Measurements from ENCODE around the gene CCDC148. TPM values are rescaled to one million over a fixed set of nuclear protein-coding genes. Genes with fewer than 3 reads are reported as not detected.

Gene CCDC148
- total RNA-seq, 1 donor from 2014 or later = 2.2 TPM

- Mint-ChIP-seq H3K27me3 (ENCODE audit: unreplicated experiment) (no peaks in the 10 kb centered on the region), H3K4me3 (ENCODE audit: unreplicated experiment) (no peak overlapping the region), H3K4me1 (ENCODE audit: unreplicated experiment) (peaks cover 18% of the 10 kb centered on the region), H3K36me3 (ENCODE audit: low read depth, unreplicated experiment) (no peaks in the 10 kb centered on the region), H3K27ac (ENCODE audit: unreplicated experiment) (no peak overlapping the region), H3K9me3 (ENCODE audit: unreplicated experiment) (no peaks in the 10 kb centered on the region)
- DNase-seq (ENCODE audit: low spot score) = no peak
- TF ChIP-seq CTCF (IDR thresholded peaks at IDR 0.05; ENCODE audit: unreplicated experiment) = no peak
Measured at GRCh38 chr2:158179660-158180059, 276.9 kb downstream of the CCDC148 start.

- Mint-ChIP-seq H3K4me1 (ENCODE audit: unreplicated experiment) (peaks cover 18% of the 10 kb centered on the region), H3K9me3 (ENCODE audit: unreplicated experiment) (no peaks in the 10 kb centered on the region), H3K4me3 (ENCODE audit: unreplicated experiment) (no peak overlapping the region), H3K36me3 (ENCODE audit: low read depth, unreplicated experiment) (no peaks in the 10 kb centered on the region), H3K27me3 (ENCODE audit: unreplicated experiment) (no peaks in the 10 kb centered on the region), H3K27ac (ENCODE audit: unreplicated experiment) (no peak overlapping the region)
- TF ChIP-seq CTCF (IDR thresholded peaks at IDR 0.05; ENCODE audit: unreplicated experiment) = no peak
- DNase-seq (ENCODE audit: low spot score) = no peak
Measured at GRCh38 chr2:158178646-158179045, 277.9 kb downstream of the CCDC148 start.

- Mint-ChIP-seq H3K9me3 (ENCODE audit: unreplicated experiment) (no peaks in the 10 kb centered on the region), H3K27ac (ENCODE audit: unreplicated experiment) (no peak overlapping the region), H3K4me1 (ENCODE audit: unreplicated experiment) (peaks cover 3% of the 10 kb centered on the region), H3K36me3 (ENCODE audit: low read depth, unreplicated experiment) (no peaks in the 10 kb centered on the region), H3K4me3 (ENCODE audit: unreplicated experiment) (no peak overlapping the region), H3K27me3 (ENCODE audit: unreplicated experiment) (no peaks in the 10 kb centered on the region)
- TF ChIP-seq CTCF (IDR thresholded peaks at IDR 0.05; ENCODE audit: unreplicated experiment) = no peak
- no peak for DNase-seq (ENCODE audit: low spot score)
Measured at GRCh38 chr2:158174956-158175355, 281.6 kb downstream of the CCDC148 start.

GRCh38 chr2:158174495-158174894 lies 282.1 kb downstream of the CCDC148 start:
- no peak overlapping the region for H3K27ac Mint-ChIP-seq (ENCODE audit: unreplicated experiment)
- no peaks in the 10 kb centered on the region for H3K9me3 Mint-ChIP-seq (ENCODE audit: unreplicated experiment)
- no peak for TF ChIP-seq CTCF (IDR thresholded peaks at IDR 0.05; ENCODE audit: unreplicated experiment)
- H3K36me3 Mint-ChIP-seq (ENCODE audit: low read depth, unreplicated experiment) = no peaks in the 10 kb centered on the region
- H3K4me3 Mint-ChIP-seq (ENCODE audit: unreplicated experiment) = no peak overlapping the region
- DNase-seq (ENCODE audit: low spot score) = no peak
- H3K27me3 Mint-ChIP-seq (ENCODE audit: unreplicated experiment) = no peaks in the 10 kb centered on the region
- peaks cover 3% of the 10 kb centered on the region for H3K4me1 Mint-ChIP-seq (ENCODE audit: unreplicated experiment)

GRCh38 chr2:158172719-158173118 lies 283.8 kb downstream of the CCDC148 start:
- Mint-ChIP-seq H3K27ac (ENCODE audit: unreplicated experiment) (no peak overlapping the region), H3K9me3 (ENCODE audit: unreplicated experiment) (no peaks in the 10 kb centered on the region), H3K27me3 (ENCODE audit: unreplicated experiment) (no peaks in the 10 kb centered on the region), H3K4me3 (ENCODE audit: unreplicated experiment) (no peak overlapping the region), H3K4me1 (ENCODE audit: unreplicated experiment) (no peaks in the 10 kb centered on the region), H3K36me3 (ENCODE audit: low read depth, unreplicated experiment) (no peaks in the 10 kb centered on the region)
- TF ChIP-seq CTCF (IDR thresholded peaks at IDR 0.05; ENCODE audit: unreplicated experiment) = no peak
- no peak for DNase-seq (ENCODE audit: low spot score)

Data from endothelial cell (in vitro differentiated cells).